Measurements from ENCODE around the gene LLGL2.
A peak's percentile ranks its signal among the peaks of the same experiment; 100 is the strongest.
"Not testable (repeated sequence)": the region's sequence is repeated elsewhere in the genome, so short reads cannot be mapped to it uniquely, and the experiment has no call there.

LLGL2 gene

DNA sequence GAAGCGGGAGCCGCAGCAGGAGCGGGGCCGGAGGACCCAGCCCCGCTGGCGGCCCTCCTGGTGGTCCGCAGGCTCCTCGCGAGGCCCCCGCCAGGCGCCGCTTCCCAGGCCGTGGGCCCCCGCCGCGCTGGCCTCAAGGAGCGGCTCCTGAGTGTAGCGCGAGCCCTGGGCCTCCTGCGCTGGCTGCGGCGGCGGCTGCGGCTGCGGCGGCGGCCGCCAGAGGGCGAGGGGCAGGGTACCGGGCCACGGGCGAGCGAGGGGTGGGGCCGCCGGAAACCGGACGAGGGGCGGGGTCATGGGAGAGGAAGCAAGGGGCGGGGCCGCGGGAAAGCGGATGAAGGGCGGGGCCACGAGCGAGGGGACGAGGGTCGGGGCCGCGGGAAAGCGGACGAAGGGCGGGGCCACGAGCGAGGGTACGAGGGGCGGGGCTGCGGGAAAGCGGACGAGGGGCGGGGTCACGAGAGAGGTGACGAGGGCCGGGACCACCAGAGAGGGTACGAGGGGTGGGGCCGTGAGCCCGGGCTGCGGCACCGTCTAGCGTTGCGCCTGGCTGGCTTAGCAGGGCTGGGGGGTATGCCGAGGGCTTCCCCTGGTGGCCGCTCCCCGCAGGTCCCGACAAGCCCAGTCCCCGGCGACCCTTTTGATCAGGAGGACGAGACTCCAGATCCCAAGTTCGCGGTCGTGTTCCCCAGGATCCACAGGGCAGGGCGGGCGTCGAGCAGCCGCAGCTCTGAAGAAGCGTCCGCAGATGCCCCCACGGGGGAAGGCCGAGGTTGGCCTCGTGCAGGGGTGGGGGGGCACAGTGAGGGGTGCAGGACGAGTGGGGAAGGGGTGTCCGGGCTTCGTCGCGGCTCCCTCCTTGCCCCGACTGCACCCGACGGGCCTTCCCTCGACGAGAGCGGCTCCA is 63.8 kb downstream of the LLGL2 start:
- peak; percentile 42 for DNase-seq (ENCODE audit: low read depth)

DNA sequence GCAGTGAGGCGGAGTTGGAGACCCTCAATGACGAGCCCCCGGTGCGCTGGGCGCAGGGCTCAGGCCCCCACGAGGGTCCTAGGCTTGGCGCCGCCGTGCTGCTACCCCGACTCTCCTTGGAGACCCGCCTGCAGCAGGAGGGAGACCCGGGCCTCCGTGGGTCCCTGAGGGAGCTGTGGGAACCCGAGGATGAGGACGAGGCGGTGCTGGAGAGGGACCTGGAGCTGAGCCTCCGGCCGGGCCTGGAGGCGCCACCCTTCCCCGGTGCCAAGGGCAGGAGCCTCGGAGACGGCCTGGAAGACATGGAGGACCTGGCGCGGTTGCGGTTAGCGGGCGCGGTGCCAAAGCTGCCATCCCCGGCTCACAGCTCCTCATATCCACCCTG is 64.4 kb downstream of the LLGL2 start:
- H3K4me3 ChIP-seq (ENCODE audit: low read depth, low read length): peak overlapping the region; percentile 45
- no peak for DNase-seq (ENCODE audit: low read depth)
- TF ChIP-seq, protein P1, sequence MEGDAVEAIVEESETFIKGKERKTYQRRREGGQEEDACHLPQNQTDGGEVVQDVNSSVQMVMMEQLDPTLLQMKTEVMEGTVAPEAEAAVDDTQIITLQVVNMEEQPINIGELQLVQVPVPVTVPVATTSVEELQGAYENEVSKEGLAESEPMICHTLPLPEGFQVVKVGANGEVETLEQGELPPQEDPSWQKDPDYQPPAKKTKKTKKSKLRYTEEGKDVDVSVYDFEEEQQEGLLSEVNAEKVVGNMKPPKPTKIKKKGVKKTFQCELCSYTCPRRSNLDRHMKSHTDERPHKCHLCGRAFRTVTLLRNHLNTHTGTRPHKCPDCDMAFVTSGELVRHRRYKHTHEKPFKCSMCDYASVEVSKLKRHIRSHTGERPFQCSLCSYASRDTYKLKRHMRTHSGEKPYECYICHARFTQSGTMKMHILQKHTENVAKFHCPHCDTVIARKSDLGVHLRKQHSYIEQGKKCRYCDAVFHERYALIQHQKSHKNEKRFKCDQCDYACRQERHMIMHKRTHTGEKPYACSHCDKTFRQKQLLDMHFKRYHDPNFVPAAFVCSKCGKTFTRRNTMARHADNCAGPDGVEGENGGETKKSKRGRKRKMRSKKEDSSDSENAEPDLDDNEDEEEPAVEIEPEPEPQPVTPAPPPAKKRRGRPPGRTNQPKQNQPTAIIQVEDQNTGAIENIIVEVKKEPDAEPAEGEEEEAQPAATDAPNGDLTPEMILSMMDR (IDR thresholded peaks at IDR 0.05; ENCODE audit: control insufficient read depth, extremely low read depth, insufficient read depth): no peak

More for the DNA sequence above, 63.8 kb downstream of the LLGL2 start:
- TF ChIP-seq, protein P1 (IDR thresholded peaks at IDR 0.05; ENCODE audit: control insufficient read depth, extremely low read depth, insufficient read depth): peak; percentile 79
- H3K4me3 ChIP-seq (ENCODE audit: low read depth, low read length): peak overlapping the region; percentile 45

DNA sequence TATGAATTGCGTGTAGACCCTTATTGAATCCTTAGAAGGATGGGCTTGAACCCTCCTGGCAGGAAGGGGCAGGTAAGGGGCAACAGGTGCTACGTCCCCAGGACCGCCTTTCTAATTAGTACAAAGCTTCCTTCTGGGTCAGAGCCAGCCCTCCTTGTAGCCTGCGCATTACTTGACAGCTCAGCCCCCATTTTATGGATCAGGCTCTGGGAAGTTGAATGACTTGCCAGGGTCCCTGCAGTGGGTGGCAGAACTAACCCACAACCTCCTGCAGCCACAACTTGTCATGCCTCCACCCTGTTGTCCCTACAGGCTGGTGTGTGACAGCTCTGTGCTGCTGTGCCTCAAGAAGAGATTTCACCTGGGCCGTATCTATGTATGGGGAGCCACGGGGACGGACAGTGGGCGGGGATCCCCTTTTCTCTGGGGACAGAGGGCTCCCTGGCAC is 64.8 kb downstream of the LLGL2 start:
- TF ChIP-seq, protein P1 (IDR thresholded peaks at IDR 0.05; ENCODE audit: control insufficient read depth, extremely low read depth, insufficient read depth): no peak
- DNase-seq (ENCODE audit: low read depth): no peak
- H3K4me3 ChIP-seq (ENCODE audit: low read depth, low read length): peak overlapping the region; percentile 45

DNA sequence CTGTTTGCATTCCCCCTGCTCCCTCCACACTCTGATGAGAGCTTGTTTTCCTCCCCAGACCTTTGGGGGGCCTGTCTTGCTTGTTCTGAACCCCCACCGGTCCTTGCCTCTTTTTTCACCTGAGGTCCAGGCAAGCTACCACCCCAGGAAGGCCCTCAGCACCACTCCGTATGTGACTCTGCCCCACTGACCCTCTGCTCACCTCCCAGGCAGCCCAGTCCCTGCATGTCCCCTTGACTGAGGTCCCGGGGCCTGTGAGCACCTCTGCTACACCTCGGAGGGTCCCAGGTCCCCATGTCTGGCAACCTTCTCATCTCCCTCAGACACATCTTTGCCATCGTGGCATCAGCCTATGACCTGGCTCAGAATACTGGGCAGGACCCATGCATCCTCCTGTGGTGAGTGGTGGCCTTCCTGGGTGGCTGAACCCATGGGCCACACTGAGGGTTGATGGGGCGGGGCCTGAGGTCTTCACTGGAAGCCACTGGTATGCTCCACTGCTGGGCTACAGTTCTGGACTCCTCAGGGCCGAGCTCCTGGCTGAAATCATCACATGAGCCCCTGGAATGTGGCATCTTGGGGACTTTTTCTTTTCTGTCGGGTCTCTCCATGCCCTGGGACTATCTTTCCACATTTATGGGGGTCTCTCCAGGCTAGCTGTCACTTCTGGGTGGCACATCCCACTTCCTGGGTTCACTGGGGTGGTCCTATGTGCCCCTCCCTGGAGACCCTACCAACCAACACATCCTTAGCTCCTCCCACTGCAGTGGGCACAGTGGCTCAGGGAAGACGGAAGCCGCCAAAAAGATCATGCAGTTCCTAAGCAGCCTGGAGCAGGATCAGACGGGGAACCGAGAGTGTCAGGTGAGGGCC is 65.6 kb downstream of the LLGL2 start:
- TF ChIP-seq, protein P1 (IDR thresholded peaks at IDR 0.05; ENCODE audit: control insufficient read depth, extremely low read depth, insufficient read depth): no peak
- no peak for DNase-seq (ENCODE audit: low read depth)
- no peak overlapping the region for H3K4me3 ChIP-seq (ENCODE audit: low read depth, low read length)

DNA sequence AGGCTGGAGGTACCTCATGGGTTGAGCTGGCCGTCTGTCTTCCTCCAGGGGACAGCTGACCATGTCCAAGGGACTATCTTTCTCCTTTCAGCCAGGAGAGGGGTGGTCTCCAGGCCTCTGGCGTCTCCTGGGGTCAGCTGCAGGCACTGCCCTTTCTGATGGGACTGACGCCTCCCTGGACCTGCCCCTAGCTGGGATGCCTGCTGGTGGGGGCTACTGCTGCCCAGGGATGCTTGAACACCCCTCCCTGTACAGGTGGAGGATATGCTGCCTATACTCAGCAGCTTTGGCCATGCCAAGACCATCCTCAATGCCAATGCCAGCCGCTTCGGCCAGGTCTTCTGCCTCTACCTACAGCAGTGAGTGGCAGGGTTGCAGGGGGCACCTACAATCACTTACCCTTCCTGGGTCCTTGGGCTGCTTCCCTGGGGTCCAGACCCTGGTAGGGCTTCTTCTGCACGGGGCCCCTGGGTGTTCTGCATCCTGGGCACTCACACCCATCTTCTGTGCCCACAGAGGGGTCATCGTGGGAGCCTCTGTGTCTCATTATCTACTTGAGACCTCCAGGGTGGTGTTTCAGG is 66.3 kb downstream of the LLGL2 start:
- TF ChIP-seq, protein P1 (IDR thresholded peaks at IDR 0.05; ENCODE audit: control insufficient read depth, extremely low read depth, insufficient read depth): no peak
- no peak for DNase-seq (ENCODE audit: low read depth)
- H3K4me3 ChIP-seq (ENCODE audit: low read depth, low read length): no peak overlapping the region

DNA sequence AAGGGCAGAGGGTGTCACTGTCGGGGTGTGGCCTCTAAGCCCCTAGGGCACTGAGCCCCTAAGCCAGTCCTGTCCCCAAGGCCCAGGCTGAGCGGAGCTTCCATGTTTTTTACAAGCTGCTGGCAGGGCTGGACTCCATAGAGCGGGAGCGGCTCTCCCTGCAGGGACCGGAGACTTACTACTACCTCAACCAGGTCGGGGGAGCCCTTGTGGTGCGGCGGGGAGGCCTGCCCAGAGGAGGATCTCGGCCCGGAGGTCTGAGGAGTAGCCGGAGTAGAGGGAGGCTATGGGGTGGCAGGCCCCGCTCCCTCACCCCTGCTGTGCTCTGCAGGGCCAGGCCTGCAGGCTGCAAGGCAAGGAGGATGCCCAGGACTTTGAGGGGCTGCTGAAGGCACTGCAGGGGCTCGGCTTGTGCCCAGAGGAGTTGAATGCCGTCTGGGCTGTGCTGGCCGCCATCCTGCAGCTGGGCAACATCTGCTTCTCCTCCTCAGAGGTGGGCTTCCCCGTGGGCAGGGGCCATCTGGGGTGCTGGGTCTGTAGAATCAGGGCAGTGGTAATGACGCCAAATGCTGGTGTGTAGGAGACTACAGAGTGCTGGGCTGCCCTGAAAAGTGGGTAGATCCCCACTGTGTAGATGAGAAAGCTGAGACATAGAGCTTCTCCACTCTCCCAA is 67.0 kb downstream of the LLGL2 start:
- no peak overlapping the region for H3K4me3 ChIP-seq (ENCODE audit: low read depth, low read length)
- DNase-seq (ENCODE audit: low read depth): no peak
- TF ChIP-seq, protein P1 (IDR thresholded peaks at IDR 0.05; ENCODE audit: control insufficient read depth, extremely low read depth, insufficient read depth): no peak

DNA sequence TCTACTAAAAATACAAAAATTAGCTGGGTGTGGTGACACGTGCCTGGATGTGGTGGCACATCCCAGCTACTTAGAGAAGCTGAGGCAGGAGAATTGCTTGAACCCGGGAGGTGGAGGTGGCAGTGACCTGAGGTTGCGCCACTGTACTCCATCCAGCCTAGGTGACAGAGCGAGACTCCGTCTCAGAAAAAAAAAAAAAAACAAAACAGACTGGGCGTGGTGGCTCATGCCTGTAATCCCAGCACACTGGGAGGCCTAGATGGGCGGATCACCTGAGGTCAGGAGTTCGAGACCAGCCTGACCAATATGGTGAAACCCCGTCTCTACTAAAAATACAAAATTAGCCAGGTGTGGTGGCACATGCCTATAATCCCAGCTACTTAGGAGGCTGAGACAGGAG is 67.9 kb downstream of the LLGL2 start:
- H3K4me3 ChIP-seq (ENCODE audit: low read depth, low read length); DNase-seq (ENCODE audit: low read depth): not testable (repeated sequence)

All from LNCaP clone FGC (cell line).